Measurements from ENCODE around the gene MRPL12.

- TF ChIP-seq ESRRA (CRISPR knock-in tag; IDR thresholded peaks at IDR 0.05; ENCODE audit: borderline replicate concordance) (no peak), USF1 (CRISPR knock-in tag; IDR thresholded peaks at IDR 0.05) (no peak), TP53 (CRISPR knock-in tag; IDR thresholded peaks at IDR 0.05) (no peak), SP1 (CRISPR knock-in tag; conservative IDR thresholded peaks at IDR 0.05) (no peak), CTCF (IDR thresholded peaks at IDR 0.05) (no peak), ATF2 (CRISPR knock-in tag; IDR thresholded peaks at IDR 0.05; ENCODE audit: borderline replicate concordance, low read depth) (no peak), E2F4 (CRISPR knock-in tag; IDR thresholded peaks at IDR 0.05; ENCODE audit: borderline replicate concordance, low read depth) (no peak), FOXJ3 (CRISPR knock-in tag; IDR thresholded peaks at IDR 0.05; ENCODE audit: borderline replicate concordance) (no peak), USF2 (CRISPR knock-in tag; IDR thresholded peaks at IDR 0.05) (no peak)
These were observed 9.5 kb upstream of the MRPL12 start for GRCh38 chr17:81693509-81694210.

Measured in WTC11 (cell line).